Measurements from ENCODE around the gene REEP5.

DNA sequence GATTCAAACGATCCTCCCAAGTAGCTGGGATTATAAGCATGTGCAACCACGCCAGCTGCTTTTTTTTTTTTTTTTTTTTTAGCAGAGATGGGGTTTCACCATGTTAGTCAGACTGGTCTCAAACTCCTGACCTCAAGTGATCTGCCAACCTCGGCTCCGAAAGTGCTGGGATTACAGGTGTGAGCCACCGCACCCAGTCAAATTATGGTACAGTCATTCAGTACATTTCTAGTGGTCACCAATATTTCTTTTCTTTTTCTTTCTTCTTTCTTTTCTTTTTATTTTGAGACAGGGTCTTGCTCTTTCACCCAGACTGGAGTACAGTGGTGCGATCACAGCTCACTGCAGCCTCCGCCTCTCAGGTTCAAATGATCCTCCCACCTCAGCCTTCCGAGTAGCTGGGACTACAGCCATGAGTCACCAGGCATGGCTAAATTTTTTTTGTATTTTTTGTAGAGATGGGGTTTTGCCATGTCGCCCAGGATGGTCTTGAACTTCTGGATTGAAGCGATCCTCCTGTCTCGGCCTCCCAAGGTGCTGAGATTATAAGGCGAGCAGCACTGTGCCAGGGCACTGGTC lies 29.2 kb upstream of the REEP5 start:
- TF ChIP-seq EZH2 (IDR thresholded peaks at IDR 0.05; ENCODE audit: low read length): no peak
- TF ChIP-seq, protein P1, sequence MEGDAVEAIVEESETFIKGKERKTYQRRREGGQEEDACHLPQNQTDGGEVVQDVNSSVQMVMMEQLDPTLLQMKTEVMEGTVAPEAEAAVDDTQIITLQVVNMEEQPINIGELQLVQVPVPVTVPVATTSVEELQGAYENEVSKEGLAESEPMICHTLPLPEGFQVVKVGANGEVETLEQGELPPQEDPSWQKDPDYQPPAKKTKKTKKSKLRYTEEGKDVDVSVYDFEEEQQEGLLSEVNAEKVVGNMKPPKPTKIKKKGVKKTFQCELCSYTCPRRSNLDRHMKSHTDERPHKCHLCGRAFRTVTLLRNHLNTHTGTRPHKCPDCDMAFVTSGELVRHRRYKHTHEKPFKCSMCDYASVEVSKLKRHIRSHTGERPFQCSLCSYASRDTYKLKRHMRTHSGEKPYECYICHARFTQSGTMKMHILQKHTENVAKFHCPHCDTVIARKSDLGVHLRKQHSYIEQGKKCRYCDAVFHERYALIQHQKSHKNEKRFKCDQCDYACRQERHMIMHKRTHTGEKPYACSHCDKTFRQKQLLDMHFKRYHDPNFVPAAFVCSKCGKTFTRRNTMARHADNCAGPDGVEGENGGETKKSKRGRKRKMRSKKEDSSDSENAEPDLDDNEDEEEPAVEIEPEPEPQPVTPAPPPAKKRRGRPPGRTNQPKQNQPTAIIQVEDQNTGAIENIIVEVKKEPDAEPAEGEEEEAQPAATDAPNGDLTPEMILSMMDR (optimal IDR thresholded peaks at IDR 0.05 in 1 of 3, IDR thresholded peaks at IDR 0.05 in 1 of 3, conservative IDR thresholded peaks at IDR 0.05 in 1 of 3; ENCODE audit: extremely low read depth in 1 of 3, insufficient read depth in 2 of 3, low read length in 3 of 3): no peak

All from keratinocyte (primary cell).